Stimulated activated naive CD8-positive, alpha-beta T cell treated with anti-CD3 and anti-CD28 coated beads, Interleukin-15, Interleukin-2, amounts not matched to agents 100 U/mL and 50 U/mL, for 24 hours (primary cell): ENCODE measurements around the gene PISD.

ENCODE experiments used
- ATAC-seq: fragments of 150-1000 bp; cut with Tn5 transposase; one replicate; pipeline ENCODE4 v1.10.0; 2021
- DNase-seq: peaks from one replicate; pipeline ENCODE4 v3.0.0; 2021

The PISD gene

DNA sequence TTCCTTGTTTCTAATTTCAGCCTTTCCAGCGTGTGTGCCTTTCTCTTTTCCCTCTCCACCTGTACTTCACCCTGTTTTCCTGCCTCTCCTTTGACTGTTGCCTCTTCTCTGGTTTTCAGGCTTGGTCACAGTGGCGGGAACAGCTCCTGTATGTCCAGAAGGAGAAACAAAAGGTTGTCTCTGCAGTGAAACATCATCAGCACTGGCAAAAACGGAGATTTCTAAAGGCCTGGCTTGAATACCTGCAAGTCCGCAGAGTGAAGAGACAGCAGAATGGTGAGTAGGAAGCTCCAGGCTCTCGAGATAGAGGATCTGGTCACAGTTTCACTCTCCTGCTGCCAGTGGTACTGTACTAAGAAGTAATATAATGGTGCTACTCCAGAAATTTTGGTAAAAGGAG lies 89.1 kb downstream of the PISD start:
- DNase-seq: no peak
- ATAC-seq: no peak

DNA sequence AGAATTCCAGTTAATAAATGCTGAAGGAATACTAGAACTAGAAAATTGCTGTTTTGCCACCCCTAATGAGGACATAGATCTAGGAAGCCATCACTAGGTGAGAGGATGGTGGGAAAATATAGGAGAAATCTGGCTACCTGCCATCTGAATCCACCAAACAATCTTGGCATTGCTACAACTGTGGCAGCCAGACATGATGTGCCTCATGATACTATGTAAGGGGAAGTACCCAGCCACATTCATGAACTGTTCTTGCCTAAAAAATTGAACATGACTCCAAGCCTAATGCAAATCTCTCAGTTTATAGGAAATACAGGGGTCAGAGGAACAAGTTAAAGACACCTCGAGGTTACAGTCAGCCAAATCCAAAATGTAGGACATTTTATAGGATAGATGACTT lies 92.9 kb downstream of the PISD start:
- ATAC-seq (no peak), DNase-seq (no peak)
